ENCODE measurements around the gene UMPS.

UMPS gene

GRCh38 chr3:124697302-124697701, 33.0 kb upstream of the UMPS start:
- Histone ChIP-seq H3K4me1 (ENCODE audit: control insufficient read depth in 2 of 2, insufficient read depth in 1 of 2, low read depth in 1 of 2, low read length in 2 of 2) (peaks cover 4 to 16% of the 10 kb centered on the region in 2 donors), H3K36me3 (replicated peaks in 1 of 2; ENCODE audit: control insufficient read depth in 2 of 2, insufficient read depth in 2 of 2, low read length in 2 of 2) (no peaks in the 10 kb centered on the region), H3K14ac (ENCODE audit: low read length) (no peak overlapping the region), H3K23ac (ENCODE audit: low read depth, low read length, poor library complexity) (no peak overlapping the region), H3K27me3 (ENCODE audit: control insufficient read depth in 3 of 3, insufficient read depth in 3 of 3, low read depth in 1 of 3, low read length in 3 of 3) (no peaks in the 10 kb centered on the region), H3K79me1 (ENCODE audit: low read depth, low read length) (no peaks in the 10 kb centered on the region), H3K4ac (ENCODE audit: low read length) (no peak overlapping the region), H3K4me3 (ENCODE audit: low read length in 2 of 2) (no peak overlapping the region), H3K27ac (replicated peaks; ENCODE audit: low read length) (no peak overlapping the region), H3K9me3 (replicated peaks in 1 of 2; ENCODE audit: control insufficient read depth in 2 of 2, insufficient read depth in 1 of 2, low read depth in 1 of 2, low read length in 2 of 2) (no peaks in the 10 kb centered on the region), H2AK5ac (ENCODE audit: low read depth, low read length) (no peak overlapping the region), H2BK15ac (ENCODE audit: low read length) (no peak overlapping the region), H2BK12ac (ENCODE audit: low read length) (no peak overlapping the region), H2BK5ac (ENCODE audit: low read length) (no peak overlapping the region), H4K91ac (ENCODE audit: low read depth, low read length, poor library complexity) (no peak overlapping the region), H3K9ac (ENCODE audit: low read depth, low read length, poor library complexity) (no peak overlapping the region), H4K8ac (ENCODE audit: low read depth, low read length) (no peak overlapping the region), H2BK120ac (ENCODE audit: low read depth, low read length) (no peak overlapping the region), H3K4me2 (ENCODE audit: insufficient read depth, low read length, poor library complexity, severe bottlenecking) (no peak overlapping the region), H2AFZ (ENCODE audit: low read length) (no peak overlapping the region), H3K18ac (ENCODE audit: low read length) (no peak overlapping the region)
- no CpG with 5 or more reads among the region's 4 CpGs for WGBS, 2 donors (ENCODE audit: extremely low coverage in 2 of 2, insufficient read length in 2 of 2, insufficient replicate concordance in 1 of 2)
- DNase-seq (ENCODE audit: low spot score): no peak

- Histone ChIP-seq H2AK5ac (ENCODE audit: low read depth, low read length) (no peak overlapping the region), H3K79me1 (ENCODE audit: low read depth, low read length) (no peaks in the 10 kb centered on the region), H2BK15ac (ENCODE audit: low read length) (no peak overlapping the region), H2BK5ac (ENCODE audit: low read length) (no peak overlapping the region), H3K23ac (ENCODE audit: low read depth, low read length, poor library complexity) (no peak overlapping the region), H2BK12ac (ENCODE audit: low read length) (no peak overlapping the region), H2AFZ (ENCODE audit: low read length) (no peak overlapping the region), H3K4me1 (ENCODE audit: control insufficient read depth in 2 of 2, insufficient read depth in 1 of 2, low read depth in 1 of 2, low read length in 2 of 2) (peaks cover 4 to 16% of the 10 kb centered on the region in 2 donors), H3K18ac (ENCODE audit: low read length) (no peak overlapping the region), H3K36me3 (replicated peaks in 1 of 2; ENCODE audit: control insufficient read depth in 2 of 2, insufficient read depth in 2 of 2, low read length in 2 of 2) (no peaks in the 10 kb centered on the region), H4K8ac (ENCODE audit: low read depth, low read length) (no peak overlapping the region), H2BK120ac (ENCODE audit: low read depth, low read length) (no peak overlapping the region), H3K27ac (replicated peaks; ENCODE audit: low read length) (no peak overlapping the region), H3K9ac (ENCODE audit: low read depth, low read length, poor library complexity) (no peak overlapping the region), H3K4me2 (ENCODE audit: insufficient read depth, low read length, poor library complexity, severe bottlenecking) (no peak overlapping the region), H3K4ac (ENCODE audit: low read length) (no peak overlapping the region), H3K4me3 (ENCODE audit: low read length in 2 of 2) (no peak overlapping the region), H4K91ac (ENCODE audit: low read depth, low read length, poor library complexity) (no peak overlapping the region), H3K27me3 (ENCODE audit: control insufficient read depth in 3 of 3, insufficient read depth in 3 of 3, low read depth in 1 of 3, low read length in 3 of 3) (no peaks in the 10 kb centered on the region), H3K9me3 (replicated peaks in 1 of 2; ENCODE audit: control insufficient read depth in 2 of 2, insufficient read depth in 1 of 2, low read depth in 1 of 2, low read length in 2 of 2) (no peaks in the 10 kb centered on the region), H3K14ac (ENCODE audit: low read length) (no peak overlapping the region)
- WGBS, 2 donors (ENCODE audit: extremely low coverage in 2 of 2, insufficient read length in 2 of 2, insufficient replicate concordance in 1 of 2): no CpG with 5 or more reads among the region's 12 CpGs
- DNase-seq (ENCODE audit: low spot score): no peak
Measured at GRCh38 chr3:124698030-124698770, 32.1 kb upstream of the UMPS start.

- H2AK5ac ChIP-seq (ENCODE audit: low read depth, low read length): no peak overlapping the region
- H3K4me3 ChIP-seq (ENCODE audit: low read length in 2 of 2): no peak overlapping the region
- H3K27me3 ChIP-seq (ENCODE audit: control insufficient read depth in 3 of 3, insufficient read depth in 3 of 3, low read depth in 1 of 3, low read length in 3 of 3): no peaks in the 10 kb centered on the region
- no peak overlapping the region for H3K4me2 ChIP-seq (ENCODE audit: insufficient read depth, low read length, poor library complexity, severe bottlenecking)
- no peak overlapping the region for H2BK120ac ChIP-seq (ENCODE audit: low read depth, low read length)
- no peak overlapping the region for H2BK5ac ChIP-seq (ENCODE audit: low read length)
- H4K91ac ChIP-seq (ENCODE audit: low read depth, low read length, poor library complexity): no peak overlapping the region
- WGBS, 2 donors (ENCODE audit: extremely low coverage in 2 of 2, insufficient read length in 2 of 2, insufficient replicate concordance in 1 of 2): no CpG with 5 or more reads among the region's 1 CpG
- peaks cover 4 to 16% of the 10 kb centered on the region in 2 donors for H3K4me1 ChIP-seq (ENCODE audit: control insufficient read depth in 2 of 2, insufficient read depth in 1 of 2, low read depth in 1 of 2, low read length in 2 of 2)
- no peak overlapping the region for H3K23ac ChIP-seq (ENCODE audit: low read depth, low read length, poor library complexity)
- no peak overlapping the region for H4K8ac ChIP-seq (ENCODE audit: low read depth, low read length)
- H3K27ac ChIP-seq (replicated peaks; ENCODE audit: low read length): no peak overlapping the region
- H3K36me3 ChIP-seq (replicated peaks in 1 of 2; ENCODE audit: control insufficient read depth in 2 of 2, insufficient read depth in 2 of 2, low read length in 2 of 2): no peaks in the 10 kb centered on the region
- H2BK15ac ChIP-seq (ENCODE audit: low read length): no peak overlapping the region
- DNase-seq (ENCODE audit: low spot score): no peak
- H3K14ac ChIP-seq (ENCODE audit: low read length): no peak overlapping the region
- no peak overlapping the region for H2AFZ ChIP-seq (ENCODE audit: low read length)
- no peaks in the 10 kb centered on the region for H3K9me3 ChIP-seq (replicated peaks in 1 of 2; ENCODE audit: control insufficient read depth in 2 of 2, insufficient read depth in 1 of 2, low read depth in 1 of 2, low read length in 2 of 2)
- H2BK12ac ChIP-seq (ENCODE audit: low read length): no peak overlapping the region
- H3K18ac ChIP-seq (ENCODE audit: low read length): no peak overlapping the region
- H3K79me1 ChIP-seq (ENCODE audit: low read depth, low read length): no peaks in the 10 kb centered on the region
- no peak overlapping the region for H3K9ac ChIP-seq (ENCODE audit: low read depth, low read length, poor library complexity)
- no peak overlapping the region for H3K4ac ChIP-seq (ENCODE audit: low read length)
Measured at GRCh38 chr3:124699051-124699450, 31.2 kb upstream of the UMPS start.

- Histone ChIP-seq H3K27ac (replicated peaks; ENCODE audit: low read length) (no peak overlapping the region), H2BK120ac (ENCODE audit: low read depth, low read length) (no peak overlapping the region), H3K14ac (ENCODE audit: low read length) (no peak overlapping the region), H2AFZ (ENCODE audit: low read length) (peak overlapping the region; percentile 17), H3K4me2 (ENCODE audit: insufficient read depth, low read length, poor library complexity, severe bottlenecking) (no peak overlapping the region), H3K4me1 (ENCODE audit: control insufficient read depth in 2 of 2, insufficient read depth in 1 of 2, low read depth in 1 of 2, low read length in 2 of 2) (peaks cover 4 to 16% of the 10 kb centered on the region in 2 donors), H3K36me3 (replicated peaks in 1 of 2; ENCODE audit: control insufficient read depth in 2 of 2, insufficient read depth in 2 of 2, low read length in 2 of 2) (no peaks in the 10 kb centered on the region), H2BK12ac (ENCODE audit: low read length) (no peak overlapping the region), H2BK5ac (ENCODE audit: low read length) (no peak overlapping the region), H3K4me3 (ENCODE audit: low read length in 2 of 2) (no peak overlapping the region), H3K9me3 (replicated peaks in 1 of 2; ENCODE audit: control insufficient read depth in 2 of 2, insufficient read depth in 1 of 2, low read depth in 1 of 2, low read length in 2 of 2) (no peaks in the 10 kb centered on the region), H3K27me3 (ENCODE audit: control insufficient read depth in 3 of 3, insufficient read depth in 3 of 3, low read depth in 1 of 3, low read length in 3 of 3) (no peaks in the 10 kb centered on the region), H3K79me1 (ENCODE audit: low read depth, low read length) (no peaks in the 10 kb centered on the region), H3K18ac (ENCODE audit: low read length) (no peak overlapping the region), H3K9ac (ENCODE audit: low read depth, low read length, poor library complexity) (no peak overlapping the region), H3K23ac (ENCODE audit: low read depth, low read length, poor library complexity) (no peak overlapping the region), H4K8ac (ENCODE audit: low read depth, low read length) (no peak overlapping the region), H2AK5ac (ENCODE audit: low read depth, low read length) (no peak overlapping the region), H3K4ac (ENCODE audit: low read length) (no peak overlapping the region), H4K91ac (ENCODE audit: low read depth, low read length, poor library complexity) (no peak overlapping the region), H2BK15ac (ENCODE audit: low read length) (no peak overlapping the region)
- WGBS, 2 donors (ENCODE audit: extremely low coverage in 2 of 2, insufficient read length in 2 of 2, insufficient replicate concordance in 1 of 2): no CpG with 5 or more reads among the region's 12 CpGs
- DNase-seq (ENCODE audit: low spot score): no peak
Measured at GRCh38 chr3:124699686-124700396, 30.4 kb upstream of the UMPS start.

Data from neuronal stem cell (in vitro differentiated cells).